Neutrophil (primary cell): Measurements from ENCODE around the gene CDCA5.

ENCODE experiments used
- H3K27ac ChIP-seq: fragments of 200-600 bp; sonication (generic); 2 replicates; pipeline ENCODE4 v1.5.1; 2016; ENCODE audit warnings: mild to moderate bottlenecking, moderate library complexity
- H3K27me3 ChIP-seq: fragments of 200-600 bp; sonication (generic); 2 replicates; pipeline ENCODE4 v1.6.0; 2016; ENCODE audit warnings: mild to moderate bottlenecking
- H3K36me3 ChIP-seq: fragments of 200-600 bp; sonication (generic); 2 replicates; pipeline ENCODE4 v1.5.1; 2017
- H3K4me1 ChIP-seq, 2 experiments: fragments of 200-600 bp in 1 of 2; sonication (generic) in 1 of 2; 1 replicate in 1 of 2; 2 replicates in 1 of 2; pipeline versions ENCODE4 v1.5.1 to v1.6.1; 2013 to 2016; ENCODE audit warnings: low read depth in 1 of 2, low read length in 1 of 2, mild to moderate bottlenecking in 1 of 2, moderate library complexity in 1 of 2; ENCODE audit not compliant: control insufficient read depth in 1 of 2, insufficient read depth in 1 of 2
- H3K4me3 ChIP-seq, 2 experiments: fragments of 200-600 bp in 1 of 2; sonication (generic) in 1 of 2; 1 replicate in 1 of 2; 2 replicates in 1 of 2; pipeline ENCODE4 v1.5.1; 2013 to 2016; ENCODE audit warnings: low read depth in 1 of 2, low read length in 1 of 2, mild to moderate bottlenecking in 1 of 2, moderate library complexity in 1 of 2
- H3K9me3 ChIP-seq: fragments of 200-600 bp; sonication (generic); 2 replicates; pipeline ENCODE4 v1.5.1; 2016
- CTCF ChIP-seq: fragments of 200-600 bp; sonication (generic); IDR thresholded peaks from 2 replicates; pipeline ENCODE4 v1.5.1; 2016; ENCODE audit warnings: antibody characterized with exemption

CDCA5 gene

DNA sequence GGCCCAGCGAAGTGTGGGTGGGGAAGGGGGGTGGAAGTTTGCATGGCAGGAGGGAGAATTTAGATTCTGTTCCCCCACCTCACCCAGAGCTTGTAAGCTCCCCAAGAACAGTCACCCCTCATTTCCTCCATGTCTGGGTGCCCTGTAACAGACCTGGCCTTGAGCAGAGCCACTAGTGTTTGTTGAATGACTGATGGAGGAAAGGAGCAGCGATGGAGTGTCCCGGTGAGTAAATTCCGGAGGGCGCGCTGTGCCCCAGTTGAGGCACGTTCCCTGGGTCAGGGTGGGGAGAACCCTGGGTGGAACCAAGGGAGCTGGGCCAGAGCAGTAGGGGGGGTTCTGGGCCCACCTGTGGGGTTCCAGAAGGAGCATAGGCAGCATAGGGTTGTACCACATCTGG is 26.3 kb downstream of the CDCA5 start:
- Histone ChIP-seq H3K27me3 (no peaks in the 10 kb centered on the region), H3K36me3 (no peaks in the 10 kb centered on the region), H3K4me1 (peaks cover 0 to 10% of the 10 kb centered on the region in 2 experiments), H3K9me3 (no peaks in the 10 kb centered on the region), H3K4me3 (no peak overlapping the region), H3K27ac (no peak overlapping the region)
- no peak for TF ChIP-seq CTCF

- H3K4me3 ChIP-seq: no peak overlapping the region
- TF ChIP-seq CTCF: no peak
Measured at GRCh38 chr11:65056999-65057398, 26.8 kb downstream of the CDCA5 start.

DNA sequence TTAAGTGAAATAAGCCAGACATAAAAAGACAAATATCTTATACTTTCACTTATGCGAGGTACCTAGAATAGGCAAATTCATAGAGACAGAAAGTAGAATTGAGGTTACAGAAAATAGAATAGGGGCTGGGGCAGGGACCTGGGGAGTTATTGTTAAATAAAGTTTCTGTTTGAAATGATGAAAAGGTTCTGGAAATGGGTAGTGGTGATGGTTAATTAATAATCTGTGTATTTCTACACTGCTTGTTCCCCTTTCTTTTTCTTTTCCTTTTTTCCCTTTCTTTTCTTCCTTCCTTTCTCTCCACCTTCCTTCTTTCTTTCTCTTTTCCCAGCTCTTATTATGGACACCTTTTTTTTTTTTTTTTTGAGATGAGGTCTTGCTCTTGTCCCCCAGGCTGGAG is 28.3 kb downstream of the CDCA5 start:
- TF ChIP-seq CTCF: no peak
- Histone ChIP-seq H3K4me3 (no peak overlapping the region), H3K27me3 (no peaks in the 10 kb centered on the region), H3K9me3 (no peaks in the 10 kb centered on the region), H3K36me3 (no peaks in the 10 kb centered on the region), H3K4me1 (peaks cover 0 to 10% of the 10 kb centered on the region in 2 experiments), H3K27ac (no peak overlapping the region)

More at GRCh38 chr11:65056999-65057398, 26.8 kb downstream of the CDCA5 start:
- Histone ChIP-seq H3K27me3 (no peaks in the 10 kb centered on the region), H3K9me3 (no peaks in the 10 kb centered on the region), H3K4me1 (peaks cover 0 to 10% of the 10 kb centered on the region in 2 experiments), H3K27ac (no peak overlapping the region), H3K36me3 (no peaks in the 10 kb centered on the region)

DNA sequence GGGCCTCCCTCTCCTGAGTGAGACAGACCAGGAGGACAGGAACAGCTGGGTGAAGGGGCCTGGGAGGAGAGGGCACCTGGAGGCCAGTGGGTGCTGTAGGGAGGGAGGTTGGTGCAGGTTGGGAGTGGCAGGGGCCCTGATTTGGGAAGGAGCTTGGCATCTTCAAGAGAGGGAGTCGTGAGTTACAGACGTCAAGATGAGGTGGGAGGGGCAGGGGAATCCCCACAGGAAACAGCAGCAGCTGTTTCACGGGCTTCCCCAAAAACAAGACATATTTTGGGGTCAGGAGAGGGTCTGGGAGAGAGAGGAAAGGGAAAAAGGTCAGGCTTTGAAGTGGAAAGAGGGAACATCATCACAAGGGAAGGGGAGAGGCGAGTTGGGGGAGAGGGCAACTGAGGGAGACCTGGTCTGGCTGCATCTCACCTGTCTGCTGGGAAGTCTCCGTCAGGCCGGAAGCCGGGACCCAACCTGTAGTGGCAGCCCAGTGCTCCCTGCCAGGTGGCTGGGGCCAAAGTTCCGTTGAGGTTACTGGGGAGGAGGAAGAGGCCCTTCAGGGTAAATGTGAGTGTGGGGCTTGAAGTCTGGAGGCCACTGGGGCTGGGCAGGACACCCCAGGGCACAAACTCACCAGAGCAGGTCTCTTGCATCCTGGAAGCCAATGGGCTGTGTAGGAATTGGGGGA is 29.9 kb downstream of the CDCA5 start:
- H3K9me3 ChIP-seq: no peaks in the 10 kb centered on the region
- no peak for TF ChIP-seq CTCF
- H3K4me3 ChIP-seq: no peak overlapping the region
- no peaks in the 10 kb centered on the region for H3K36me3 ChIP-seq
- no peaks in the 10 kb centered on the region for H3K27me3 ChIP-seq
- H3K27ac ChIP-seq: no peak overlapping the region
- H3K4me1 ChIP-seq: peaks cover 0 to 10% of the 10 kb centered on the region in 2 experiments

GRCh38 chr11:65051398-65051858 is 32.4 kb downstream of the CDCA5 start:
- Histone ChIP-seq H3K27me3 (peaks cover 5% of the 10 kb centered on the region), H3K4me1 (peaks cover 15 to 21% of the 10 kb centered on the region in 2 experiments)
- TF ChIP-seq CTCF: no peak

More at GRCh38 chr11:65051398-65051858, 32.4 kb downstream of the CDCA5 start:
- Histone ChIP-seq H3K4me3 (no peak overlapping the region), H3K9me3 (no peaks in the 10 kb centered on the region), H3K36me3 (no peaks in the 10 kb centered on the region), H3K27ac (no peak overlapping the region)
